Activated CD8-positive, alpha-beta memory T cell treated with anti-CD3 and anti-CD28 coated beads, Interleukin-2, amount 50 U/mL, for 4 hours (primary cell): Measurements from ENCODE around the gene GJB5.
"Not testable (repeated sequence)": the region's sequence is repeated elsewhere in the genome, so short reads cannot be mapped to it uniquely, and the experiment has no call there.

Source experiments
- DNase-seq: peaks from one replicate; pipeline ENCODE4 v3.0.0-alpha.2; 2020

Gene GJB5

GRCh38 chr1:34746101-34746500 is 8.7 kb upstream of the GJB5 start:
- no peak for DNase-seq

GRCh38 chr1:34746785-34747637 is 7.8 kb upstream of the GJB5 start:
- no peak for DNase-seq

- DNase-seq: no peak
These were observed 7.3 kb upstream of the GJB5 start for GRCh38 chr1:34747638-34747941.

GRCh38 chr1:34749992-34750391 is 4.9 kb upstream of the GJB5 start:
- no peak for DNase-seq

DNA sequence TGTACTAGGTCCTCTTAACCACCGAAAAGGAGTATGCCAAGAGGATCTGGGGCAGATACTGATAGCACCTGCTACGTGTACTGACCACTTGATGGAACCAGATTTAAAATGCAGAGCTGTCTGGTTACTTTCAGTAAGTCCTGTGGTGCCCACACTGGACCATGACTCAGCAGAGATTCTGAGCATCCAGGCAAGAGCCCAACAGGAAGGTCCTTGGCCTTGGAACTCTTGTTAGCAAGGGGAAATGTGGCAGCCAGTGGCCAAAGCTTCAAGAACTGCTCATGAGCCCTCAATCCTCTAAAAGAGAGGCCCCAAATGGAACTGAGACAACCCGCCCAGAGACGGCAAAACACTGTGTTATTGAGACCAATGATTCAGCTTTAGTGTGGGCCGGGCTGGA is 4.2 kb upstream of the GJB5 start:
- no peak for DNase-seq

DNA sequence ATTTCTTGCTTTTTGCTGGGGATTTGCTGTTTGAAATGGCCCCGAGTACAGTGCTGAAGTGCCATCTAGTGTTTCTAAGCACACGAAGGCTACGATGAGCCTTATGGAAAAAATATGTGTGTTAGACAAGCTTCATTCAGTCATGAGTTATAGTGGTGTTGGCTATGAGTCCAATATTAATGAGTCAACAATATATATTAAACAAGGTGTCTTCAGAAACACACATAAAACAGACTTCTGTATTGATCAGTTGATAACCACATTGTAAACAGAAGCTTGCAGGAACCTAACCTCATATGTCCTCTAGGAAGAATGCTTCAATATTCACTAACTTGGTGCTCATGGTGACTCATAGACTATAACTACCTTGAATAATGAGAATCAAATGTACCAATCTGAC is 1.7 kb upstream of the GJB5 start:
- DNase-seq: no peak

GRCh38 chr1:34755961-34756360 is 1.1 kb downstream of the GJB5 start:
- DNase-seq: no peak

- DNase-seq: no peak
These were observed 2.5 kb downstream of the GJB5 start for GRCh38 chr1:34757386-34757785.

DNA sequence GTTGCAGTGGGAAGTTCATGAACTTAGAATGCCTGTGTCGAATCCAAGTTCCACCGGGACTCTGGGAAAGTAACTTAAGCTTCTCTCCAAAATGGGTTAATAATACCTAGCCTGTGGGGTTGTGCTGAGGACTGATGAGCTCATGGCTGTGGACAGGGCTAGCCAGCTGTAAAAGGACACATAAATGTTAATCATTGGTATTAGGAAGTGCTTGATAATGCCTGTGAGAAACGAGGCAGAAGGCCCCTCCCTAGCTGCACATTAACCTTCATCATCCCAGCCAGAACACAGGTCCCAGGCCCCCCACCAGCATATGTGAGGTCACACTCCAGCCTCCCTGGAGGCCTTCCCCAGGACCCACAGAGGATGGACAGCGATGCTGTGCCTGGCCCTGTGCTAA is 3.9 kb downstream of the GJB5 start:
- no peak for DNase-seq

GRCh38 chr1:34759503-34760357 is 4.9 kb downstream of the GJB5 start, which contains the start of gene GJB4:
GJB4 (plus strand) TSS chr1:34759740; CDS start chr1:34761255, 1,515 bp downstream.
- DNase-seq: no peak

DNA sequence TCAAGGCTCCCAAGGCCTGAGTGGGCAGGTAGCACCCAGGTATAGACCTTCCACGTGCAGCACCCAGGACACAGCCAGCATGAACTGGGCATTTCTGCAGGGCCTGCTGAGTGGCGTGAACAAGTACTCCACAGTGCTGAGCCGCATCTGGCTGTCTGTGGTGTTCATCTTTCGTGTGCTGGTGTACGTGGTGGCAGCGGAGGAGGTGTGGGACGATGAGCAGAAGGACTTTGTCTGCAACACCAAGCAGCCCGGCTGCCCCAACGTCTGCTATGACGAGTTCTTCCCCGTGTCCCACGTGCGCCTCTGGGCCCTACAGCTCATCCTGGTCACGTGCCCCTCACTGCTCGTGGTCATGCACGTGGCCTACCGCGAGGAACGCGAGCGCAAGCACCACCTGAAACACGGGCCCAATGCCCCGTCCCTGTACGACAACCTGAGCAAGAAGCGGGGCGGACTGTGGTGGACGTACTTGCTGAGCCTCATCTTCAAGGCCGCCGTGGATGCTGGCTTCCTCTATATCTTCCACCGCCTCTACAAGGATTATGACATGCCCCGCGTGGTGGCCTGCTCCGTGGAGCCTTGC is 6.4 kb downstream of the GJB5 start:
- DNase-seq: no peak

GRCh38 chr1:34761776-34762307 is 7.0 kb downstream of the GJB5 start:
- DNase-seq: no peak

DNA sequence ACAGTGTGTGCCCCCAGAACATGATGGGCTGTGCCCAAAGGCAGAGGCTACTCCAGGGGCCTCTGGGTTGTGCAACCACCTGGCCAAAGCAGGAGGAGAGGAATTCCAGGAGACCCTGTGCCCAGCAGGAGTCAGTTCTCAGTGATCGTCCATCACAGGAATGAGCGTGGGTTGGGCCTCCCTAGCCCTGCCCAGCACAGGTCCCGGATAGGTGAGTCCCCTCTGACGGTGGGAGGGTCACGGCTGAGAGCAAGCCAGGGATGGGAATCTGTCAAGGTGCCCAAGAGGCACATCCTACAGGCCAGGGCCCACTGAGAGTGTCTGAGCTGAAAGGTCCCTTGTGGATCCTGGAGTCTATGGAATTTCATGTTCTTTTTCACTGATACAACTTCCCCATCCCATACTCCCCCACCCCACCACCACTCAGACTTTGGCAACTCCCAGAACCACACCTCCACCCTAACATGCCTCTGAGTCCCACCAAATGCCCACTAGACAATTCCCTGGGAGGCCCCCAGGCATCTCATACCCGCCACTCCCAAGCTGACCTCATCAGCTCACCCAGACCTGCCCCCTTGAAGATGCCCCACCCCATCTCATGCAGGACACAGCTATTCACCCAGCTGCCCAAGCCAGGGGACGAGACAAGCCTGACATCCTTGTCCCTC is 7.8 kb downstream of the GJB5 start:
- DNase-seq: no peak

DNA sequence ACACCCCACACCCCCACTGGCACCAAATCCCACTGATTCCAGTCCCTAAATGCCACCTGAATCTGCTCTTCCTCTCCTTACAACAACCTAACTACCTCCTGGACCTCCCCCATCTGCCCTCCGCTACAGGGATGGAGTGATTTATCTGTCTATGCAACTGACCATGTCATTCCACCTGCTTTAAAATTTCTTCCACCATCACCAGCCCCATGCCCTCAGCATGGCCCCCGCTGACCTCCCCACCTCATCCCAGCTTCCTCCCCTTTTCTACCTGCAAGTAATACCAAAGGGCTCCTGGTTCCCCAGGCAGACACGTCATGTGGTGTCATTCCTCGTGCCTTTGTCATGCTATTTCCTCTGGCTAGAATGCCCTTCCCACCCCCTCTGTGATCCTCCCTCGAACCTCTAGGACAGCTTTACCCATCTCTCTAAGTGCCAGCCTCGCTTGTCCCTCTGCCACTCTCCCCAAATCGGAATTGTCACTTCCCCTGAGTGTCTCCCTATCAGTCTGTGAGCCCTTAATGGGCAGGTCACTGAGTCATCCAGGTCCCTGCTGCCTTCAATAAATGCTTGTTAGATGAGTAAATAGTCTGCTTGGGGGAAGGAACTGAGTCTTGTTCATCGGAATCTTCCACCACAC is 8.4 kb downstream of the GJB5 start:
- no peak for DNase-seq

GRCh38 chr1:34768856-34769255 is 14.0 kb downstream of the GJB5 start:
- DNase-seq: no peak

DNA sequence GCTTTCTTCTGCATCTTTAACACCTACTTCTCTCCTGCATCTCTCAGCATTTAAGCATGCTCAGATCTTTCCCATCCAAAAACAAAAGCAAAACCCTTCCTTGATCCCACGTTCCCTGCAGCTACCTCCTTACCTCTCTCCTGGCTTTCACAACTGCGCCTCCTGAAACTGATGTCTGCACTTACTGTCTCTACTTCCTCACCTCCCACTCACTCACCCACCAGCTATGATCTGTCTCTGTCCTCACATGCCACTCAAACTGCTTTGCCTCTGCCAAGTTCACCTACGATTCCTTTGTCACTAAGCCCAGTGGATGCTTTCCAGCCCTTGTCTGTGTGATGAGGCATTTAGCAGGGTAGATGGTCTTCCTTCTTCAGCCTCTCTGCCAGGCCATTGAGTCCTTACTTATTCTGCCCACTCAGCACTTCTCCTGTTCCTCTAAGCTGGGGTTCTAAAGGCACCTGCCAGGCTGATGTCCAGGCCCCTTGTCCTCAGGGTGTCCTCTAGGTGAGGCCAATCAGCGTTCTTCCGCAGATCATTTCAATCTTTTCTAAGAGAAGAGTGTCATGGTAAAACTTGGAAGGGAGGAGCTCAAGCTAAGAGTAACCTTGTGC is 16.2 kb downstream of the GJB5 start:
- no peak for DNase-seq

GRCh38 chr1:34771573-34772371 is 16.9 kb downstream of the GJB5 start:
- DNase-seq: no peak

- not testable (repeated sequence) for DNase-seq
These were observed 18.3 kb downstream of the GJB5 start for GRCh38 chr1:34773114-34773513.

DNA sequence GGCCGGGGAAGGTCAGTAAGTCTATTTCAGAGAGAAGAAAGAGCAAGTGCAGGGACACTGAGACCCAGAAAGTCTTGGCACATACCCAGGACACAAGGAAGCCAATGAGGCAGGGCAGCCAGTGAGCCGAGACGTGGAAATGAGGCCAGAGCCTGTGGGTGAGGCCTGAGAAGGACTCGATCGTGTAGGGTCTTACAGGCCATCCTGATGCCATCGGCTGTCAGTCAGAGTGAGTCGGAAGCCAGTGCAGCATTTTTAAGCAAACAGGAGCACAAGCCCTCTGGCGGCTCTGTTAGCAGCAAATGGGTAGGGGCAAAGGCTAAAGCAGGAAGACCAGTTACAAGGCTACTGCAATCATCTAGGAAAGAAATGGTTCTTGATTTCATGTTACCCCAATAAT is 20.1 kb downstream of the GJB5 start:
- no peak for DNase-seq

DNA sequence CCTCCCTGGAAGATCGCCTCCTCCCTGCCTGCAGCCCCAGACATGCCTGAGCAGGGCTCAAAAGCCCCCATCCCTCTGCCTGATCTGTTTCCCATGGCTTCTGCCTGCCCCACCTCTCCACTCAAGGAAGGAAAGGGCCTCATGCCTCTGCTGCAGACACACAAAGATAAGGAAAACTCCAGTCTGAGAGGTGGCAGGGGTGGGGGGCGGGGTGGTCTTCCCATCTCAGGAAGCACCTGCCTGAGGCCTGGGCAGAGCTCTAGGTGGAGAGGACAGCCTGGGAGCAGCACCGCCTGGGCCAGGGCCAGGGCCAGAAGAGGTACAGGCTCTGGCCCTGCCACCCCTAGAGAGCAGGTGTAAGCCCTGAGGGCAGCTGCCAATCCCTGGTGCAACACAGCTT is 22.1 kb downstream of the GJB5 start:
- DNase-seq: no peak
